Measurements from ENCODE around the gene DENND5B.
"Not testable (repeated sequence)": the region's sequence is repeated elsewhere in the genome, so short reads cannot be mapped to it uniquely, and the experiment has no call there.

The DENND5B gene

DNA sequence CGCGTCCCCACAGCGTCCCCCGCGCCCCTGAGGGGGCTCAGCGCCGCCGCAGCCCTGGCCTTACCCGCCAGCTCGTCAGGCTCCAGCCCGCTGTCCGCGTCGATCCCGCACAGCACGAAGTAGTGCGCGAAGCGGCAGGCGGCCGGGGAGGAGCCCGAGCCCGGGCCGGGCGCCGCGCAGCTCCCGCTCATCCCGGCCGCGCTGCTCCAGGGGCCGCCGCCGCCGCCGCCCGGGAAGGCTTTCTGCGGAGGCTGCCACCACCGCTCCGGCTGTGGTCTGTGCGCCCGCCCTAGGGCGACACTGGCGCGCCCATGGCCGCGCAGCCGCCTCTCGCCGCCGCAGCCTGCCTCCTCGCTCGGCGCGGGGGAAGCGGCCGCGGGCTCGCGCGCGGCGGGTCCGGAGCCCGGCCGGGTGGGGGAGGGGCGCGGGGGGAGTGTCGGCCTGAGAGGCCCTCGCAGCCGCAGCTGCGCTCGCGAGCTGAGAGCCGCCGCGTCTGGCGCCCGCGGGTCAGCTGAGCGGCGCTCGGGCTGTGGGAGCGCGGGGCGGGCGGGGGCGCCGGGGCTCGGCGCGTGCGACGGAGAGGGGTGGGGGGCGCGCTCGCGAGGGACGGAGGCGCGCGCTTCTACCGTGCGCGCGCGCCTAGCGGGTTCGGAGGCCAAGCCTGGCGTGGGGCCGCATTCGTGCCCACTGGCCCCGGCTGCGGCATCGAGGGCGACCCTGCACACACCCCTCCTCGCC lies at the start of gene DENND5B:
TSS of gene DENND5B (minus strand) at position 495 of the 738 bp plus-strand sequence. CDS start at position 191, 304 bp downstream.
- DNase-seq (ENCODE audit: low read depth): no peak

GRCh38 chr12:31634620-31635019 lies 43.7 kb upstream of the DENND5B start:
- no peak for DNase-seq (ENCODE audit: low read depth)

- DNase-seq (ENCODE audit: low read depth): no peak
These were observed 42.5 kb upstream of the DENND5B start for GRCh38 chr12:31633464-31633863.

GRCh38 chr12:31631809-31632208 lies 40.9 kb upstream of the DENND5B start:
- no peak for DNase-seq (ENCODE audit: low read depth)

DNA sequence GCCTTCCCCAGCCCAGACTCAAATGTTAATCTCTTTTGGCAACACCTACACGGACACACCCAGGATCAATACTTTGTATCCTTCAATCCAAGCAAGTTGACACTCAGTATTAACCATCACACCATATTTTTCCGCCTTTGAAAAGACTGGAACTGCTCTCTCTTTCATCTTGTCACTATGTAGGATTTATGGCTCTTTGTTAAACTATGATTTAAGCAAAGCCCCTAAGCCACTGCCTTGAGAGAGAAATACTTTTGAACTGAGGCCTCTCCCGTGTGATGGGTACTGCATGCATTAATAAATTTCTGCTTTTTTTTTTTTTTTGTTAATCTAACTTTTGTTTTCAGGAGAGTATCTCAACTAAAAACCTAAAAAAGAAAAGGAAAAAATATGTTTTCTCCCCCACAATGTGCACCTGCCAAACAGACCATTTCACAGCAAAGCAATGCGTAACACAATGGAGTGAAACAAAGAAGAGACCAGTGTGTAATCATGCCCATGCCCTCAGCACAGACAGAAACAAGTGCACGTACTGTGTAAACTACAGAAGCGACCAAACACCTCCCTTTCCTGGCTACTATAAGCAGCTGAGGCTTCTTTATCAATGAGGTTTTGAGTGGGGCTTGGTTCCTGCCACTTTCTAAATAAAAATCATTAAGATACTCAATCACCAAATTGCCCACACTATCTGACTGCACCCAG lies 40.2 kb upstream of the DENND5B start:
- DNase-seq (ENCODE audit: low read depth): no peak

- no peak for DNase-seq (ENCODE audit: low read depth)
These were observed 39.1 kb upstream of the DENND5B start for GRCh38 chr12:31629756-31630732.

GRCh38 chr12:31627456-31628054 lies 36.6 kb upstream of the DENND5B start:
- DNase-seq (ENCODE audit: low read depth): no peak

DNA sequence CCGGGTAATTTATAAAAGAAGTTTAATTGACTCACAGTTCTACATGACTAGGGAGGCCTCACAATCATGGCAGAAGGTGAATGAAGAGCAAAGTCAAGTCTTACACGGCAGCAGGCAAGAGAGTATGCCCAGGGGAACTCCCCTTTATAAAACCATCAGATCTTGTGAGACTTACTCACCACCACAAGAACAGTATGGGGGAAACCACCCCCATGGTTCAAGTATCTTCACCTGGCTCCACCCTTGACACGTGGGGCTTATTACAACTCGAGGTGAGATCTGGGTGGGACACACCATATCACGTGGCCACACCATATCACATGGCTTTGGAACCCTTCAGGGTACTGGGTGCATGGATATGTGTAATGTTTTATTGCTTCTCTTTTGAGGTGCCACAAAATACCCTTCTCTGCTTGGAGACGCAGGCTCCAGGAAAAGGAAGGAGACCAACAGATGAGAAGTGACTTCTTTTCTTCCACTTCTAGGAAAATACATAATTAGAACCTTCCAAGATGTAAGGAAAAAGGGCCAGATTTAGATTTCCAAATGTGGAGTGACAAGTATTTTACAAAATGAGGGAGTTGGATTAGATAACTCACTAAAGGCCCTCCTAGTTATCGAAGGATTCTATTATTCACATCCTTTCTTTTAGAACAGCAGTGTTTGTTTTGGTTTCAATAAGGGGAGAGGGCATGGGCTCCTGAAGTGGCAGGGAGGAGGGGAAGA lies 35.5 kb upstream of the DENND5B start:
- DNase-seq (ENCODE audit: low read depth): no peak

DNA sequence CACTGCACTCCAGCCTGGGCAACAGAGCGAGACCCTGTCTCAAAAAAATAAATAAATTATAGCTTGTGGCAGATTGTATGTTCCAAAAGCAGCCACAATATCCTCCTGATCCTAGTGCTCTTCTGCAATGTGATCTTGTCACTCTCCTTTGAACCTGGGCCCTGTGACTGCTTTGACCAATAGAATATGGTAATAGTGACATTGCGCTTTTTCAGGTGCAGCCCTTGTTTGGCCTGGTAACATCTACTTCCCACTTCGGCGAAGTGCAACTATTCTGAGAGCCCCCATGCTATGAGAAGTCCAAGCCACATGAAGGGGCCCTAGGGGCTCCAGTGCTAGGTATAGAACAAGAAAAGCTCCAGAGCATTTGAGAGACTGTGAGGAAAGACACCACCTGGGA lies 31.1 kb upstream of the DENND5B start:
- no peak for DNase-seq (ENCODE audit: low read depth)

- no peak for DNase-seq (ENCODE audit: low read depth)
These were observed 29.4 kb upstream of the DENND5B start for GRCh38 chr12:31620311-31620710.

- DNase-seq (ENCODE audit: low read depth): no peak
These were observed 27.5 kb upstream of the DENND5B start for GRCh38 chr12:31618228-31619025.

GRCh38 chr12:31612819-31613218 lies 21.9 kb upstream of the DENND5B start:
- DNase-seq (ENCODE audit: low read depth): no peak

GRCh38 chr12:31608299-31608698 lies 17.4 kb upstream of the DENND5B start:
- not testable (repeated sequence) for DNase-seq (ENCODE audit: low read depth)

DNA sequence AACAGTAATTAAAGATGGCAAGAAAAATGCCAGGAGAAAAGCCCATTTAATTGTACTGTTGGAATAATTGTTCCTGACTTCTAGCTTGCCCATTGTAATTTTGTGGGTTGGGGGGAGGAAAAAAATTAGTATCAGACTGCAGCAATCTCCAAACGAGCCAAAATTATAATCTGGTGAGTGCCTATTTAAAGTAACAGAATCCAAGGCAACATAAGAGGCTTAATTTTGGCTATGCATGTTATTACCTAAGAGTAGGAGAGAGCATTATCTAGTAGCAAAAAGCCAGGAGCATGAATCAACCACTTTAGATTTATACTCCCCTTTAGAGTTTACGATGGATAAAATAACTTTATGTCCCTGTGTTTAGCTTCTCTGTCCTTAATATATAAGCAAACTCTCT lies 14.6 kb upstream of the DENND5B start:
- no peak for DNase-seq (ENCODE audit: low read depth)

DNA sequence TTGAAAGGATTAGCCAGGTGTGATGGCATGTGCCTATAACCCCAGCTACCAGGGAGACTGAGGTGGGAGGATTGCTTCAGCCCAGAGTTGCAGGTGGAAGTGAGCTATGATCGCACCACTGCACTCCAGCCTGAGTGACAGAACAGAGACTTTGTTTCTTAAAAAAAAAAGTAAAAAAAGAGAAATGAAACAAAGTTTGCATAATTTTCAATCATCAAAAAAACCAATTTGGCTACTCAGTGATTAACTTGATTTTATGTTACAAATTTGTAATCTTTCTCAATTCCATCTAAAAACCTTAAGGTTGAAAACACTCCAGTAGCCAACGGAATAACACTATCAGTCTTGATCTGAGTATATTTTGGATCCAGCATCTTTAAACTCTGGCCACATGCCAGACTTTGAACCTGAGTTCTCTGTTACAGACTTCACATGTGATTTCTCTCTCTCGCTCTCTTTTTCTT lies 12.6 kb upstream of the DENND5B start:
- DNase-seq (ENCODE audit: low read depth): no peak

- DNase-seq (ENCODE audit: low read depth): no peak
These were observed 9.8 kb upstream of the DENND5B start for GRCh38 chr12:31600750-31601149.

- DNase-seq (ENCODE audit: low read depth): no peak
These were observed 9.3 kb upstream of the DENND5B start for GRCh38 chr12:31600252-31600651.

DNA sequence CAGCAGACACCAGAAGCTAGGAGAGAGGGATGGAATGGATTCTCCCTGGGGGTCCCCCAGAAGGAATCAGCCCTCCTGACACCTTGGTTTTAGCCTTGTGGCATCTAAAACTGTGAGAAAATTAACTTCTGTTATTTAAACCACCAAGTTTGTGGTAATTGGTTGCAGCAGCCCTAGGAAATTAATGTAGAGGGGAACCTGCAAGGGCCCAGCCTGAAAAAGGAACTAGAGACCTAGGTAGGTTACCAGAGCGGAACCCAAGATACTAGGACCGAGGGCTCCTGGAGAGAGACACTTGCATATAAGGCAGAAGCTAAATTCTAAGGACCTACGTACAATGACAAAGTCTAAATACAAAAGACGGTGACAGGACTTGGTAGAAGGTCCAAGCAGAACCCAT lies 8.1 kb upstream of the DENND5B start:
- no peak for DNase-seq (ENCODE audit: low read depth)

GRCh38 chr12:31597066-31597465 lies 6.1 kb upstream of the DENND5B start:
- DNase-seq (ENCODE audit: low read depth): no peak

GRCh38 chr12:31594681-31595080 lies 3.7 kb upstream of the DENND5B start:
- no peak for DNase-seq (ENCODE audit: low read depth)
